ENCODE measurements around the gene KRTAP10-5.
"Not testable (repeated sequence)": the region's sequence is repeated elsewhere in the genome, so short reads cannot be mapped to it uniquely, and the experiment has no call there.

The KRTAP10-5 gene

GRCh38 chr21:44571844-44572782 lies 8.3 kb downstream of the KRTAP10-5 start:
- DNase-seq (ENCODE audit: low read depth in 2 of 2) = no peak

- DNase-seq (ENCODE audit: low read depth in 2 of 2) = no peak
Observed at GRCh38 chr21:44571296-44571695, 9.1 kb downstream of the KRTAP10-5 start.

- DNase-seq (ENCODE audit: low read depth in 2 of 2) = no peak
Observed at GRCh38 chr21:44569861-44570517, 10.4 kb downstream of the KRTAP10-5 start.

- no peak for DNase-seq (ENCODE audit: low read depth in 2 of 2)
Observed at GRCh38 chr21:44568667-44569556, 11.5 kb downstream of the KRTAP10-5 start.

- DNase-seq (ENCODE audit: low read depth in 2 of 2) = no peak
Observed at GRCh38 chr21:44568261-44568660, 12.1 kb downstream of the KRTAP10-5 start.

- DNase-seq (ENCODE audit: low read depth in 2 of 2) = no peak
Observed at GRCh38 chr21:44567481-44568171, 12.8 kb downstream of the KRTAP10-5 start.

- no peak for DNase-seq (ENCODE audit: low read depth in 2 of 2)
Observed at GRCh38 chr21:44566403-44566802, 14.0 kb downstream of the KRTAP10-5 start.

- no peak for DNase-seq (ENCODE audit: low read depth in 2 of 2)
Observed at GRCh38 chr21:44564886-44565598, 15.4 kb downstream of the KRTAP10-5 start.

GRCh38 chr21:44564099-44564498 lies 16.3 kb downstream of the KRTAP10-5 start:
- DNase-seq (ENCODE audit: low read depth in 2 of 2) = no peak

- no peak for DNase-seq (ENCODE audit: low read depth in 2 of 2)
Observed at GRCh38 chr21:44558695-44559094, 21.7 kb downstream of the KRTAP10-5 start, which contains the start of gene KRTAP10-3. TSS of gene KRTAP10-3 (minus strand) at chr21:44558795. CDS start at chr21:44558715, 80 bp downstream.

GRCh38 chr21:44558329-44558675 lies 22.1 kb downstream of the KRTAP10-5 start:
- DNase-seq (ENCODE audit: low read depth in 2 of 2) = not testable (repeated sequence)

GRCh38 chr21:44557491-44558328 lies 22.7 kb downstream of the KRTAP10-5 start:
- no peak for DNase-seq (ENCODE audit: low read depth in 2 of 2)

- no peak for DNase-seq (ENCODE audit: low read depth in 2 of 2)
Observed at GRCh38 chr21:44556879-44557278, 23.5 kb downstream of the KRTAP10-5 start.

GRCh38 chr21:44555200-44555875 lies 25.1 kb downstream of the KRTAP10-5 start:
- no peak for DNase-seq (ENCODE audit: low read depth in 2 of 2)

GRCh38 chr21:44552681-44553080 lies 27.7 kb downstream of the KRTAP10-5 start:
- DNase-seq (ENCODE audit: low read depth in 2 of 2) = no peak

GRCh38 chr21:44552136-44552535 lies 28.3 kb downstream of the KRTAP10-5 start:
- DNase-seq (ENCODE audit: low read depth in 2 of 2) = no peak

- no peak for DNase-seq (ENCODE audit: low read depth in 2 of 2)
Observed at GRCh38 chr21:44551340-44551961, 29.0 kb downstream of the KRTAP10-5 start, which contains the start of gene KRTAP10-2. TSS of gene KRTAP10-2 (minus strand) at chr21:44551505. CDS start at chr21:44551458, 47 bp downstream.

GRCh38 chr21:44550807-44551206 lies 29.6 kb downstream of the KRTAP10-5 start:
- DNase-seq (ENCODE audit: low read depth in 2 of 2) = no peak
